Measurements from ENCODE around the gene SOX2.

DNA sequence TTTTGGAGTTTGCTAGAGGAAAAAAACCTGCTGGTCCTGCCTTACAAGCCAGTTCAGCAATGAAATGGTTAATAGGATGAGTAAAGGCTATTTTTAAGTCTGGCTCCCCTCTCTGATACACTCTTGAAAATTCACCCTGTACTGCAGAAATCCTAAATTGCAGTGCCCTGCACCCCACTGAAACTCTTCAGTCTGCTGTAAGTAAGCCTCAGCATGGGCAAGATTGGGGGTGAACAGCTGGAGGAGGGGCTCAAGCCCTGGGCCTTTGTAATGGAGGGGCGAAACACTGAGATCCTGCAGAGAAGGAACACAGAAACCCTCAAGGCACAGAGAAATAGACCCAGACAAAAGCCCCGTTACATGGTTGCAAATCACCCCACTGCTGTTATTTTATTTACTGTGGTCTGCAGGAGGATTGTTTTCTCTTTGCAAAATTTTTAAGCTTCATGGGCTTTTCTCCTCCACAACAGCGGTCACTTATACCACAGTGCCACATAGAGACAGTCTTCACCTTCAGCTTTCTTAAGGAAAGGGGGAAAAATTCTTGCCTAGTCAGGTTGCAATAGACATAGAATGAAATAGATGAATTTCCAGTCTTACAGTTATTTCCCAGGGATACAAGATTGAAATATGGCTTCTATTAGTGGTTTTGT lies 45.0 kb downstream of the SOX2 start:
- TF ChIP-seq GLIS3 (CRISPR knock-in tag; IDR thresholded peaks at IDR 0.05) = no peak
- TF ChIP-seq, protein P1, sequence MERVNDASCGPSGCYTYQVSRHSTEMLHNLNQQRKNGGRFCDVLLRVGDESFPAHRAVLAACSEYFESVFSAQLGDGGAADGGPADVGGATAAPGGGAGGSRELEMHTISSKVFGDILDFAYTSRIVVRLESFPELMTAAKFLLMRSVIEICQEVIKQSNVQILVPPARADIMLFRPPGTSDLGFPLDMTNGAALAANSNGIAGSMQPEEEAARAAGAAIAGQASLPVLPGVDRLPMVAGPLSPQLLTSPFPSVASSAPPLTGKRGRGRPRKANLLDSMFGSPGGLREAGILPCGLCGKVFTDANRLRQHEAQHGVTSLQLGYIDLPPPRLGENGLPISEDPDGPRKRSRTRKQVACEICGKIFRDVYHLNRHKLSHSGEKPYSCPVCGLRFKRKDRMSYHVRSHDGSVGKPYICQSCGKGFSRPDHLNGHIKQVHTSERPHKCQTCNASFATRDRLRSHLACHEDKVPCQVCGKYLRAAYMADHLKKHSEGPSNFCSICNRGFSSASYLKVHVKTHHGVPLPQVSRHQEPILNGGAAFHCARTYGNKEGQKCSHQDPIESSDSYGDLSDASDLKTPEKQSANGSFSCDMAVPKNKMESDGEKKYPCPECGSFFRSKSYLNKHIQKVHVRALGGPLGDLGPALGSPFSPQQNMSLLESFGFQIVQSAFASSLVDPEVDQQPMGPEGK (CRISPR knock-in tag; IDR thresholded peaks at IDR 0.05; ENCODE audit: borderline replicate concordance) = no peak
- TF ChIP-seq ZFP3 (CRISPR knock-in tag; IDR thresholded peaks at IDR 0.05) = no peak
- TF ChIP-seq, protein P2, sequence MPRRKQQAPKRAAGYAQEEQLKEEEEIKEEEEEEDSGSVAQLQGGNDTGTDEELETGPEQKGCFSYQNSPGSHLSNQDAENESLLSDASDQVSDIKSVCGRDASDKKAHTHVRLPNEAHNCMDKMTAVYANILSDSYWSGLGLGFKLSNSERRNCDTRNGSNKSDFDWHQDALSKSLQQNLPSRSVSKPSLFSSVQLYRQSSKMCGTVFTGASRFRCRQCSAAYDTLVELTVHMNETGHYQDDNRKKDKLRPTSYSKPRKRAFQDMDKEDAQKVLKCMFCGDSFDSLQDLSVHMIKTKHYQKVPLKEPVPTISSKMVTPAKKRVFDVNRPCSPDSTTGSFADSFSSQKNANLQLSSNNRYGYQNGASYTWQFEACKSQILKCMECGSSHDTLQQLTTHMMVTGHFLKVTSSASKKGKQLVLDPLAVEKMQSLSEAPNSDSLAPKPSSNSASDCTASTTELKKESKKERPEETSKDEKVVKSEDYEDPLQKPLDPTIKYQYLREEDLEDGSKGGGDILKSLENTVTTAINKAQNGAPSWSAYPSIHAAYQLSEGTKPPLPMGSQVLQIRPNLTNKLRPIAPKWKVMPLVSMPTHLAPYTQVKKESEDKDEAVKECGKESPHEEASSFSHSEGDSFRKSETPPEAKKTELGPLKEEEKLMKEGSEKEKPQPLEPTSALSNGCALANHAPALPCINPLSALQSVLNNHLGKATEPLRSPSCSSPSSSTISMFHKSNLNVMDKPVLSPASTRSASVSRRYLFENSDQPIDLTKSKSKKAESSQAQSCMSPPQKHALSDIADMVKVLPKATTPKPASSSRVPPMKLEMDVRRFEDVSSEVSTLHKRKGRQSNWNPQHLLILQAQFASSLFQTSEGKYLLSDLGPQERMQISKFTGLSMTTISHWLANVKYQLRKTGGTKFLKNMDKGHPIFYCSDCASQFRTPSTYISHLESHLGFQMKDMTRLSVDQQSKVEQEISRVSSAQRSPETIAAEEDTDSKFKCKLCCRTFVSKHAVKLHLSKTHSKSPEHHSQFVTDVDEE (CRISPR knock-in tag; IDR thresholded peaks at IDR 0.05) = no peak
- TF ChIP-seq CREB5 (CRISPR knock-in tag; IDR thresholded peaks at IDR 0.05; ENCODE audit: low read depth) = no peak
